Activated gamma-delta T cell treated with Interleukin-2 at 50 U/mL for 16 hours (primary cell): Measurements from ENCODE around the gene STOX2.

Source experiments
- DNase-seq: peaks from one replicate; pipeline ENCODE4 v3.0.0-alpha.2; 2020

Gene STOX2

GRCh38 chr4:183889190-183889589 lies 15.9 kb upstream of the STOX2 start:
- no peak for DNase-seq

- no peak for DNase-seq
Observed at GRCh38 chr4:183897193-183897592, 7.9 kb upstream of the STOX2 start.

GRCh38 chr4:183898456-183898855 lies 6.7 kb upstream of the STOX2 start:
- DNase-seq, result no peak

GRCh38 chr4:183903021-183903760 lies 1.9 kb upstream of the STOX2 start:
- DNase-seq, result no peak

- DNase-seq, result no peak
Observed at GRCh38 chr4:183905593-183906488, 734 bp downstream of the STOX2 start.

GRCh38 chr4:183906489-183906738 lies 1.3 kb downstream of the STOX2 start:
- no peak for DNase-seq

- DNase-seq, result no peak
Observed at GRCh38 chr4:183906739-183907651, 1.9 kb downstream of the STOX2 start.

- DNase-seq, result no peak
Observed at GRCh38 chr4:183907871-183908683, 3.0 kb downstream of the STOX2 start.

- no peak for DNase-seq
Observed at GRCh38 chr4:183909187-183909586, 4.1 kb downstream of the STOX2 start.

- no peak for DNase-seq
Observed at GRCh38 chr4:183909801-183910200, 4.7 kb downstream of the STOX2 start.

- DNase-seq, result no peak
Observed at GRCh38 chr4:183912585-183912984, 7.5 kb downstream of the STOX2 start.

GRCh38 chr4:183915976-183916375 lies 10.9 kb downstream of the STOX2 start:
- DNase-seq, result no peak

GRCh38 chr4:183918696-183919095 lies 13.6 kb downstream of the STOX2 start:
- no peak for DNase-seq

GRCh38 chr4:183919141-183919540 lies 14.0 kb downstream of the STOX2 start:
- no peak for DNase-seq

- DNase-seq, result no peak
Observed at GRCh38 chr4:183920512-183920911, 15.4 kb downstream of the STOX2 start.

- no peak for DNase-seq
Observed at GRCh38 chr4:183921335-183921734, 16.2 kb downstream of the STOX2 start.

- no peak for DNase-seq
Observed at GRCh38 chr4:183924362-183925044, 19.4 kb downstream of the STOX2 start.

- DNase-seq, result no peak
Observed at GRCh38 chr4:183926950-183927349, 21.8 kb downstream of the STOX2 start.

- DNase-seq, result no peak
Observed at GRCh38 chr4:183932576-183932975, 27.5 kb downstream of the STOX2 start.

GRCh38 chr4:183934761-183935160 lies 29.7 kb downstream of the STOX2 start:
- no peak for DNase-seq

- no peak for DNase-seq
Observed at GRCh38 chr4:183935355-183936005, 30.4 kb downstream of the STOX2 start.
